T-helper 22 cell (primary cell): ENCODE results near the gene LDB2.

Source experiments
- DNase-seq: peaks from one replicate; pipeline ENCODE4 v3.0.0-alpha.2; 2020; ENCODE audit warnings: low read depth

The LDB2 gene

DNA sequence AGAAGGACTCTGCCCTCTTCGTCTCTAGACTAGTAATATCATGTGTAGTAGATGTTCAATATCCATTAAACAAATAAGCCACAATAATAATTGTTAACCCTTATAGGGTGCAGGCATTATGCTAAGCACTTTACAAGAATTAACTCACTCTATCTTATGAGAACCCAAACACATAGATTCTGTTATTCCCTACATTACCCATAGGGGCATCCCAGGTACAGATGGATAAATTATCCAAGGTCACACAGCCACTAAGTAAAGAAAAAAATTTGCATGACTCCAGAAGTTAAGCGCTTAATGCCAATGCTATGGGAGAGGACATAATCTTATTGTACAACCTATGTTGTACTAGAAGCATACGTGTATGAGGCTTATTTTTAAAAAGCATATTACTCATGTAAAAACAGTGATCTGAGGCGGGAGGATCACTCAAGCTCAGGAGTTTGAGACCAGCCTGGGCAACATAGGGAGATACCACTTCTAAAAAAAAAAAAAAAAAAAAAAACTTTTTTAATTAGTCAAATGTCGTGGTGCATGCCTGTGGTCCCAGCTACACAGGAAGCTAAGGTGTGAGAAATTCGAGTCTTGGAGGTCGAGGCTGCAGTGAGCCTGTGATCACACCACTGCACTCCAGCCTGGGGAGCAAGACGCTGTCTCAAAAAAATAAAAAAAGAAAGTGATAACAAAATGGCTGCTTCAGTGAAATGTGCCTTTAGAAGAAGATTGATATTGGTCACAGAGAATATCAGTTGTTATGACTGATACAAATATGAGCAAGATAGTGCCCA, 13.6 kb downstream of the LDB2 start:
- DNase-seq: no peak

DNA sequence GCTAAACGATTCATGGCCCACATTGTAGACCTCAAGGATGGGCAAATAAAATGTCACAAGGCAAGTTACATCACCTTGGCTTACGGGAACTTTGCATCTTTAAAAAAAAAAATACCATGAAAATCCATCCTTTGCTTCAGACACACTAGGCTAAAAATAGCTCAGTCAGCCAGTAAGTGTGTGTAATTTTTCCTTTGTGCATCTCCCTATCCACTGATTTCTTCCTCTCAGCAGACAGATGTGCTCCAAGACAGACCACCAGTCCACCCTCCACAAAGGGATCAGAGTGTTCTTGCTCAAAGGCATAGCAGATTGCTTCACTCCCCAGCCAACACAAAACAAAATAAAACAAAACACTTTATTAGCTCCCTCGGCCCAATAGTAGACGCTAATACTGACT, 14.6 kb downstream of the LDB2 start:
- DNase-seq: no peak

DNA sequence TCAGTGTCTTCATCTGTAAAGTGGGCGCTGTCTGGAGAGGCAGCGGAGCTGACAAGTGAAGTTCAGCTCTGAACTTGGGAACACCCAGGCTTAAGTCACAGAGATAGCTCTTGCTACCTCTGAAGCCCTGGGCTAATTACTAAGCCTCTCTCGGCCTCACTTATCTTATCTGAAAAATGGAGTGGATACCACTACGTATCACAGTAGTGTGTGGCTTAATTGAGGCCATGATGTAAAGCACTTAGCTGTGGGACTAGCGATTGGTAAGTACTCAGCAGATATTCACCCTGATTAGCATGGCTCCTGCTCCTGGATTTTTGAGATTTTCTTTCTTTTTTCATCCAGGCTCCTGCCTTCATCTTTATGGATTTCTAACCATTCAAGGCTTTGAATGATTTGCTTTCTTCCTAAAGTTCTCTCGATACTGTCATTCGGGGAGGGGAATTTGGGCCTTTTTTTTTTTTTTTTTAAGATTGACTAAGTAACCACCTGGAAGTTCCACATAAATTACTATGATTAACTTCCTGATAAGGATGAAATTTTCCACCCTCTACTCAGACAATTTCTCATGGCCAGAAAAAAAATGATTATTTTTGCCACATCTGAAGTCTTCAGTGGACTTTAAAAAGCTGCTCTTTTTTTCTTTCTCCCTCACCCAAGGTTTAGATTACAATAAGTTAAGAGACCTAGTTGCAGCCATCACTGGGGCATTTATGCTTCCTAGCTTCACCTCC, 17.1 kb downstream of the LDB2 start:
- DNase-seq: no peak

DNA sequence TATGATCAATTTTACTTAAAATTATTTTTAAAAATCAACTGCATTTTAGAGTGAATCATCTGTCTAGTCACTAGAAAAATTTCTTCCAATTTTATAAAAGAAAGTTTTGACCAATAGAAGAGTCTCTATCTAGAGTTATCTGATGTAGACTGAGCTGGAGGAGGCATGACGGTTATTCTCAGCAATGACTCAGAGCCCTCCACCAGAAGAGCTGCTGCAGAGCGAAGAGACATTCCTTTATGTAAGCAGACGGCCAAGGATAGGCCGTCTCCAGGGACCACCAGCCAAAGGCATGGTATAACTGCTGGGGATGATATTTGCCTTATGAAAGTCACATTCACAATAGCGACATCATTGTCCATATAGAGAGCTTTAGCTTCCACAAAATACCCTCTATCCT, 23.0 kb downstream of the LDB2 start:
- DNase-seq: no peak

DNA sequence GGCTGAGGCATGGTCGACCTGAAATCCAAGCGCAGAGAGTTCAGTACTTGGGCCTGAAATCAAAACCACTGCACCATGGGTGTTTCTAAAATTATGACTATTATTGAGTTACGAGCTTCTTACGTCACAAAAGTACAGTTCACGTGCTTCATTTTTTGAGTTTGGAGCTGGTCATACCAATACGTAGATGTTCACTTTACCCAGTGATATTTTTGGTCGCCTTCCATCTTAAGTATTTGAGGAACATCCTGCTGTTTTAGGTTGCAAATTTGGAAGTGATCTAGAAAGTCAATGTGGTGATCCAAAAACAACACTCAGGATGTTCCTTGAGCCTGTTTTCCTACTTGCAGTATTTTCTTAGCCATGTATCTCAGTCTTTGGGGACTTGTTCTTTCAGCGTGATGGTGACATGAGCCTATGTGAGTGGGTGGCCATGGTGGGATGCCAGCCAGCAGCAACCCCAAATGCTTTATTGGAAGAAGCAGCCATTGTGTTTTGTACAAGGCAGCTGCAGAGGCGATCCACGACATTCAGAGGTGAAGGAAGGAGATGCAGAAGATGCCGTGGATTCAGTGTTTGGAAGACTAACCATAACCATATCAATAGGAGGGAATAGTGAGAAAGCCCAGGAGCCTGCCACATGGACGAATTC, 28.7 kb downstream of the LDB2 start:
- DNase-seq: no peak

DNA sequence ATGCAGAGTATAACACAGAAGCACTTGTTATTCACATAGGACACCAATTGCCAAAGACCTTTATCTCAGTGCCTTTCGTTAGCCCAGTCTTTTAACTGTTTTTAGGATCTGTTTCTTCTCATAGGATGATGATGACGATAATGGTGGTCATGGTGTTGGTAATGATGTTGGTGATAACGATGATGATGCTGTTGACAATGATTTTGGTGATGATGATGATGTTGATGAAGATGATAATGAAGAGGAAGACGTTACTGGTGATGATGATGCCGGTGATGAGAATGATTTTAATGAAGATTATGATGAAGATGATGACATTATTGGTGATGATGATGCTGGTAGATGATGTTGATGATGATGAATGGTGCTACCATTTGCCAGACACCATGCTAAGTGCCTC, 29.8 kb downstream of the LDB2 start:
- DNase-seq: no peak

DNA sequence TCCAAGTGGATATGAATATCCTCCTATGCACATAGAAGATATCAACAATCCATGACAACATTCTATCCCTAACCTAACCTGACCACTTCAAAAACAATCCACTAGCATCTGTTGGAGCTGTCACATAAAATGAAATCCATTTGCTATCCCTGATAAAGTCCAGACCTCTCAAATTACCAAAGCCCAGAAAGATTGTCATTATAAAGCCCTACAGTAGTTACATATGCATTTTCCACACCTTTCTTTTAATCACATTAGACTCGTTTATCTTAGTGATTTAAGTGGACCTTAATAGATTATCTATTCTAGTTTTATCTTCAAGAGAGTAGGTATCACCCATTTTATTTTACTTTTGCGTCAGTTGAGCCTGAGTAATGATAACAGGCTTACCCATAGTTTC, 30.6 kb downstream of the LDB2 start:
- no peak for DNase-seq

DNA sequence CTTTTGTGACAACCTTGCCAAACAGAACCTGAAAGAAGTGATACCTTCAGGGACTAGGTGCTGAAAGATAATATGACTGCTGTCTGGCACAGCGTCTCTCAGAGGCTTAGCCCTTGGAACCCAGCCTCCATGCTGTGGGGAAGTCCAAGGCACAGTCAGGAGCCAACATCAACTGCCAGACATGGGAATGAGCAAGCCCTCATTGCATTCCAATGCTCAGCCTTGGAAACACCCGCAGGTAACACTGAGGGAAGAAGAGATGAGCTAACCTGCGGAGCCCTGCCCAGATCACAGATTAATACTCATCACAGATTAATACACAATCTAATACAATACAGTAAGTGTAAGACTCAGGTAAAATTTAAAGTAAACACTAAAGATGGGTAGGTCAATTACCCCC, 31.5 kb downstream of the LDB2 start:
- DNase-seq: no peak

DNA sequence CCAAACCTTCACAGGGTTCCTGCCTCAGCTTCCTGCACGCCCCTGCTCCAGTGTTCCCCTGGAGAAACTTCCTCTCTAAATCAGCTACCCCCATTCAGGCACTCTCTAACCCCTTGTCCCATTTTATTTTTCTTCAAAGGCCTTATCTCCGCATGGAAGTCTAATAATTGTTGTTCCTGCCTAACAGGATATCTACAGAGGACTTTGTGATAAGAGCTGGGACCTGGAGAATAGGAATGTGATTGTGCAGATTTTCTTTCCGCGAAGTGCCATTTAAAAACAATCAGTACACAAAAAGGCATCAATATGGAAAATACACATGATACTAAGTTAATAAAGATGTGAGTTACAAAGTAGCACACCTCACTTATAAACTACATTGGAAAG, 32.6 kb downstream of the LDB2 start:
- no peak for DNase-seq

DNA sequence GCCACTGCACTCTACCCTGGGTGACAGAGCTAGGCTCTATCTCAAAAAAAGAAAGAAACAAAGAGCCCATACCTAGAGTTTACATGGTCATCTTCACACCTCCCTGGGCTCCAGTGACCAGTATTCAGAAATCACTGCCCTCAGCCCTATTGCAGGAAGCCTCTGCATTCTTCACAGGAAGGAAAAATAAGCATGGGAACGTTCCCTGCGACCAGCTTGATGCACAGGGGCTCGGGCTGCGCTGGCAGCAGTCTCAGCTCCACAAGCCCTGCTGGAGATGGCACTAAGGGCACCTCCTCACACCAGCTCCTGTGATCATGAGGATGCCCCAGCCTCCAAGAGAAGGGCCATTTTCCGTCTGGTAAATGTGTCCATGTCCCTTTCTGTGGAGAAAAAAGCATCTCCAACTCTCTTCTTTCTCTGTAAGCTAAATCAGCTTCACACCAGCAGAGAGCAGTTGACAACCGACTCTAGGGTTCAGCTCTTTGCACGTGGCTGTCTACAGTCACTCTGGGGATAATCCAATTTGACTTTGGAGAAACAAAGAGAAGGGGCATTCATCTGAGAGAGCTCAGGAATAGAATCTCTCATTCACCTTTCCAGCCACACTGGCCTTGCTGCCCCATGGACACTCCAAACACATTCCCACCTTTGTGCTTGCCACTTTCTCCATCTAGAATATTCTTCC, 33.1 kb downstream of the LDB2 start:
- DNase-seq: no peak

DNA sequence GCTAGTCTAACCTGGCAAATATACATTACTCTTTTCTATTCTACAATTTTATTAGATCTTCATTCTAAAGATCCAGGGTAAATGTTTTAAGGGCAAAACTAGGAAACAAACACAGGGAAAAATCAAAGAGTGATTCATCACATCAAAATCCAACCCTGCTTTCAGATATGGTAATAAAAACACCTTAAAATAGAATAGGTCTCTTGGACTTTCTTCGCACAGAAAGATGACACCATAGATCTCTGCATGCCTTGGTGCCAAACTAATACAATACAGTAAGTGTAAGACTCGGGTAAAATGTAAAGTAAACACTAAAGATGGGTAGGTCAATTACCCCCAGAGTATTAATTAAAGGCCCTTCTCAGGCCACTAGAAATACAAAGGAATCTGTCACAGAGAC, 34.2 kb downstream of the LDB2 start:
- DNase-seq: no peak

DNA sequence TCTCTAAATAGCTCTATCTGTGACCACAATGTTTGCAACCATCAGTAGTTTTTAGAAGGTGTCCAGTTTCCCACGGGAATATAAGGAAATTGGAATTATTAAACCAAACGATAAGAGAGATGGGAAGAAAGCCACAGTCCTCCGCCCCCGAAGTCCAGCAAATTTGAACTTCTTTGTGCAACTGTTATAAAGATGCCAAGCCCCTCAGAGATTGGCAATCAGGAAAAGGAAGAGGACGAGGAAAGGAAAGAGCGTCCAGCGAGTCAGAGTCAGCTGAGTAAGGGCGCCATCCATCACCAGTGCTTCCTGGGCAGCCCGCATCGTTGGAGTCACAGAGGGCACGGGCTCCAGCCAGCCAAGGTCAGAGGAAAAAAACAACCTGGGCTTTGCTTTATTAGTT, 35.7 kb downstream of the LDB2 start:
- DNase-seq: no peak

DNA sequence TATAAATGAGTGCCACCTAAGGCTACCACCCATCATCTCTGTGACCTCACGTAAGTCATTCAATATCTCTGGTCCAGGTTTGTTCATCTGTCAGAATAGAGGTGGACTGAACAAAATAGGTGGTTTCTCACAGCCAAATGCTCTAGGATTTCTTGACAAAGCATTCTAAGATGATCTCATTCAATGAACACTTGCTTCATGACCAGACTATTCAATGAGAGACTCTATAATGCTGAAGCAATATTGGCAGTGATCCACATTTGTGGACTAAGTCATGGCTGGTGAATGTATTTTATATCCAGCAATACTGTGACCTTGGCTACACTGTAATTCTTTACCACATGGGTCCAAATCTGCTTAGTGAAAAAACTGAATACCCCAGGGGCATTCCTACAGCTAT, 37.9 kb downstream of the LDB2 start:
- DNase-seq: no peak

DNA sequence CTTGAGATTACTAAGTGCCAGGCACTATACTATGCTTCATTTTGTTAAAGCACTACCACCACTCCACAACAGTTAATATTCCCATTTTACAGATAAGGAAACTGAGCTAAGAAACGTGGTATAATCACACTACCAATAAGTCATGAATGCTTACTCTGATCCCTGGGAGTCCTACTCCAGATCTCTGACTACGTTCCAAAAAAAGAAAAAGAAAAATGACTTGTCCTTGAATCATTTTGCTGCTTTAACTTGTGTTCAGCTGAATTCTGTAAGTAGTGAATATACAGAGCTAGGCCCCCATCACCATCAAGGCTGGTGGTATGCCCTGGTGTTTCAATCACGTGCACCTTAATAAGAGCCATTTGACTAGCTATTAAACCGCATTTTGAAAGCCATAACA, 39.4 kb downstream of the LDB2 start:
- DNase-seq: no peak

DNA sequence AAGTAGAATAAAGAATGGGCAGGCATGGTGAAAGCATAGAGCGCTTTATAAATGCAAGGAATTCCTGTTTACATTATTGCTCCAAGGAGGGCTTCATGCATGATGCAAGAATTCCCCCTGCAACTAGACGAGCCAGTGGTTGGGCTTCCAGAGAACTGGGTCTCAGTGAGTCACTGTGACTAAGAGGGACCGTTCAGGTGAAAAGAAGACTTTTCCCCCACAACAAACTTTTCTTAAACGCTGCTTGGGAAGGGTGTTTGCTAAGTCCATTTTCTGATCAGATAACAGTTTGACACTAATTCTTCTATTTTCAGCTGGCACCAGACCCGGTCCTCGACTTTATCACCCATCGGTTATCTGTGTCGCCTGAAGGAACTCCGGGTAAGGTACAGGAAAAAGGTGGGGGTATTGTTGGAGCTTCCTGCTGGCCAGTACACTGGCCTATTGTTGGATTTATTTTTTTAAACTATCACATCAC, 40.1 kb downstream of the LDB2 start:
- DNase-seq: no peak

DNA sequence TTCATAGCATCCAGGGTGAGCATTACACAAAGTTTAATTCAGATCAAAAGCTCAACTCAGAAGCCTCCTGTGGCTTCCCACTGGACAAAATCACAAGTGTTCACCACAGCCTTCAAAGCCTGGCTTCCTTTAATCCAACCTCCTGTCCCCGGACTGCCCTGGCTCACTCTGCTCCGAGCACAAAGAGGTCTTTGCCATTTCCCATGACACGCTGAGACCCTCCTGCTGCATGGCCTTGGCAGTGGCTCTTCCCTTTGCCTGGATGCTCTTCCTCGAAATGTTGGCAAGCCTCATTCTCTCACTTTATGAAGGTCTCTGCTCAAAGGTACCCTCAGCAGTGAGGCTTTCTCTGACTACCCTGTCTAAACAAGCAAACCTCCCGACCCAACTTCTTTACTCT, 41.0 kb downstream of the LDB2 start:
- no peak for DNase-seq

DNA sequence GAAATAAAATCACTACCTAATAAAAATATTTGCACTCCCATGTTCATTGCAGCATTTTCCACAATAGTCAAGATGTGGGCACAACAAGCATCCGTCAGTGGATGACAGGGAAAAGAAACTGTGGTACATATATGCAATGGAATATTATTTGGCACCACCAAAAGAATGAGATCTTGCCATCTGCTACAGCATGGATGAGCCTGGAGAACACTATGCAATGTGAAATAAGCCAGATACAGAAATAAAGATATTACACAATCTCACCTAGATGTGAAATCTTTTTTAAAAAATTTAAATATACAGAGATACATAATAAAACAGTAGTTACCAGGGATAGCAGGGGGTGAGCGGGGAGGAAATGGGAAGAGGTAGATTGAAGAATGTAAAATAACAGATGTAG, 44.8 kb downstream of the LDB2 start:
- DNase-seq: no peak

DNA sequence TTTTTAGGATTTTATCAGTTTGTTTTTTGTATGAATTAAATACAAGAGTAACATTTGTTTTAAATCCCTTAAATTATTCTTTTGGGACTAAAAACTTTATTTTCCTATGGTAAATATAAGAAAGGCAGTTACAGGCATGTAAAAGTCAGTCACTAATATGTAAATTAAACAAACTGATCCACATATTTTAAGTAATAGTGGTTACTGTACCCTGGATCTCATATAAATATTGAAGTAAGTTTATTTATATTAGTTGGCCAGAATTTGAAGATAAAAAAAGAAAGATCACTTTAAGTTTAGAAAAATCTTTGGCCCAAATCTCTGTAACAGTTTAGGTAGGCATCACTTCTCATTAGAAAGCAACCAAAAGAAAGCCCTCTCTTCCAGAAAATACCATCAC, 45.8 kb downstream of the LDB2 start:
- DNase-seq: no peak

DNA sequence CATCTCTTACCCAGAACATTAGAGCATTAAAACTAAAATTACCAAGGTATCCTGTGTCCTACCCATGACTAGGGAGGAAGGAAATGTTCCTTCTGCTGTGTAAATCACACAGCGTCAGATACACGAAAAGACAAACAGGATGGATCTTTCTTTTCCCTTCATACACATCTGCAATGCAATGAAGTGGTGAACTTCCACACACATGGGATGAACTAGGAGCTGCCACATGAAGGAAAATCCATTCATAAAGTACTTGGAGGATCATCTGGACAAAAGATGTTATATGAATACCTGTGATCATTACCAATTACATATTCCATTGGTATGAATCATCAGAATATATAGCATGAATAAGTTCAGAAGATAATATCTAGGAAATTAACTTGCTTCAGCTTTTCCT, 46.2 kb downstream of the LDB2 start:
- no peak for DNase-seq

DNA sequence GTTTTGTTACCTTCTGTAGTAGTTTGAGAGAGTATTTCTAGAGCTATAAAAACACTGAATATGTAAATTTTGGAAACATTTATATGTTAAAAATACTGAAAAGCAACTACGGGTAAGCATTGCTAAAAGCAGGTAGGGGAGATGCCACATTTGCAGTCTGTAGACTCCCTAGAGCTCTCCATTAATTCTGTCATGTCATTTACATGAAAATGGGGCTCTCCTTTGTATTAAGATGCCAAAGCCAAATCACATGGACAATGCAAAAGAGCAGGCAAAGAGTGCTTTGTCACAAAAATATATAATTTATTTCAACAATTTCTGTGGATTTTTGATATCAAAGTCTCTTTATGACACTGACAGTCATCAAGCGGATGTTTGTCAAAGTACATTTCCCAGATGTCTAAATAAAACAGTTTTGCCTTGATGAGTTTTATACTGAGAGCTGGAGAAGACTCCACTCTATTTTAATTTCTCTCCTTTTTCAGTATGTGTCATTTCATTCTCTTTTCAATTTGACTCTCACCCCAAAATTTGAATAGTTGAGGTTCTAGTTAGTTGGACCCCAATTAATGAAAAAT, 51.8 kb downstream of the LDB2 start:
- DNase-seq: no peak

DNA sequence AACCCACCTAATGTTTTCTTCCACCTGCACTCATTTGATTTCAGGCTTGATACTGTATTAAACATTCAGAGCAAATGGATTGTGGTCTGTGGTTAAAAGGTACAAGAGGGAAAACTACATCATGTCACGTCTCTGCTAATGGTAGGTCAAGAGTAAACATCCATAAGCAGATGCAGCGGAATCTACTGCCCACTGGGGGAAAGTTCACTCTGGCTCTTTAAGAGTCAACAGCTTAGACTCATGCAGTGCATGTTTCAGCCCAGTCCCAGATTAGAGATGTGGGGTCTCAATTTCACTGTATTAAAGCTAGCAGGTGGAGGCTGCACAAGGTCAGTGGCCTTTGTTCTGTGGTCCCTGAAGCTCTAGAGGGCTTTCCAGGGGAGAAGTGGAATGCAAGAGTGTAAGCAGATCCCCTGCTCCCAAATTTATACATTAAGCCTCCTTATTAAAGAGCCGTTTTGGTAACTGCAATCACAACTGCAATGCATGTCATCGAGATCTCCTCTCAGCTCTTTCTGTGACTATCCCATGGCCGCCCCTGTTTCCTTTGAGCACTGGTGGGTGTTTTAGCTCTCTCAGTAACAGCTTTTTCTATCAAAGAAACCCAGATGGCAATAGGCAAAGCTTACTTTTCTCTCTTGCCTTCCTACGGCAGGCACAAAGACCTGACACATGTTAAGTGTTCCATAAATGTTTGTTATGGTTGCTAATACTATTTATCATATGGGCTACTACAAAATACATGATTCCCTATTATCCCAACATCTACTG, 53.4 kb downstream of the LDB2 start:
- DNase-seq: no peak
